Loucy (cell line): ENCODE results near the gene ADAMTS7.

Experiments used
- EZH2phosphoT487 ChIP-seq: fragments of 200-600 bp; IDR thresholded peaks from 2 replicates; pipeline ENCODE4 v1.6.1; 2018; ENCODE audit warnings: antibody characterized with exemption, mild to moderate bottlenecking, moderate library complexity, borderline replicate concordance
- TF ChIP-seq, protein P1 (sequence below): fragments of 200-600 bp; sonication (generic); conservative IDR thresholded peaks from 2 replicates; pipeline ENCODE4 v1.5.1; 2014; ENCODE audit warnings: mild to moderate bottlenecking, antibody characterized with exemption, low read length

- TF ChIP-seq, protein P1, sequence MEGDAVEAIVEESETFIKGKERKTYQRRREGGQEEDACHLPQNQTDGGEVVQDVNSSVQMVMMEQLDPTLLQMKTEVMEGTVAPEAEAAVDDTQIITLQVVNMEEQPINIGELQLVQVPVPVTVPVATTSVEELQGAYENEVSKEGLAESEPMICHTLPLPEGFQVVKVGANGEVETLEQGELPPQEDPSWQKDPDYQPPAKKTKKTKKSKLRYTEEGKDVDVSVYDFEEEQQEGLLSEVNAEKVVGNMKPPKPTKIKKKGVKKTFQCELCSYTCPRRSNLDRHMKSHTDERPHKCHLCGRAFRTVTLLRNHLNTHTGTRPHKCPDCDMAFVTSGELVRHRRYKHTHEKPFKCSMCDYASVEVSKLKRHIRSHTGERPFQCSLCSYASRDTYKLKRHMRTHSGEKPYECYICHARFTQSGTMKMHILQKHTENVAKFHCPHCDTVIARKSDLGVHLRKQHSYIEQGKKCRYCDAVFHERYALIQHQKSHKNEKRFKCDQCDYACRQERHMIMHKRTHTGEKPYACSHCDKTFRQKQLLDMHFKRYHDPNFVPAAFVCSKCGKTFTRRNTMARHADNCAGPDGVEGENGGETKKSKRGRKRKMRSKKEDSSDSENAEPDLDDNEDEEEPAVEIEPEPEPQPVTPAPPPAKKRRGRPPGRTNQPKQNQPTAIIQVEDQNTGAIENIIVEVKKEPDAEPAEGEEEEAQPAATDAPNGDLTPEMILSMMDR, result no peak
- TF ChIP-seq EZH2phosphoT487, result no peak
These were observed 83.7 kb downstream of the ADAMTS7 start for GRCh38 chr15:78727561-78727960.
